GM12864 (cell line): Measurements from ENCODE around the gene COA7.

Source experiments
- DNase-seq: peaks from one replicate; pipeline ENCODE4 v3.0.0-alpha.2; 2011; ENCODE audit warnings: low read depth
- H3K4me3 ChIP-seq: 2 replicates; pipeline ENCODE4 v1.5.1; 2011; ENCODE audit warnings: mild to moderate bottlenecking, low read depth, low read length, control low read depth
- TF ChIP-seq, protein P1 (sequence below): IDR thresholded peaks from 2 replicates; pipeline ENCODE4 v1.5.1; 2011; ENCODE audit warnings: low read depth, mild to moderate bottlenecking, moderate library complexity, low read length, control low read depth, inconsistent platforms; ENCODE audit errors: missing control alignments

The COA7 gene

GRCh38 chr1:52697795-52698674 is at the start of gene COA7:
TSS of gene COA7 (minus strand) at chr1:52698347. CDS start at chr1:52698326, 21 bp downstream.
- H3K4me3 ChIP-seq = peak within 1 kb of the TSS; percentile 71
- DNase-seq = peak; percentile 24
- TF ChIP-seq, protein P1, sequence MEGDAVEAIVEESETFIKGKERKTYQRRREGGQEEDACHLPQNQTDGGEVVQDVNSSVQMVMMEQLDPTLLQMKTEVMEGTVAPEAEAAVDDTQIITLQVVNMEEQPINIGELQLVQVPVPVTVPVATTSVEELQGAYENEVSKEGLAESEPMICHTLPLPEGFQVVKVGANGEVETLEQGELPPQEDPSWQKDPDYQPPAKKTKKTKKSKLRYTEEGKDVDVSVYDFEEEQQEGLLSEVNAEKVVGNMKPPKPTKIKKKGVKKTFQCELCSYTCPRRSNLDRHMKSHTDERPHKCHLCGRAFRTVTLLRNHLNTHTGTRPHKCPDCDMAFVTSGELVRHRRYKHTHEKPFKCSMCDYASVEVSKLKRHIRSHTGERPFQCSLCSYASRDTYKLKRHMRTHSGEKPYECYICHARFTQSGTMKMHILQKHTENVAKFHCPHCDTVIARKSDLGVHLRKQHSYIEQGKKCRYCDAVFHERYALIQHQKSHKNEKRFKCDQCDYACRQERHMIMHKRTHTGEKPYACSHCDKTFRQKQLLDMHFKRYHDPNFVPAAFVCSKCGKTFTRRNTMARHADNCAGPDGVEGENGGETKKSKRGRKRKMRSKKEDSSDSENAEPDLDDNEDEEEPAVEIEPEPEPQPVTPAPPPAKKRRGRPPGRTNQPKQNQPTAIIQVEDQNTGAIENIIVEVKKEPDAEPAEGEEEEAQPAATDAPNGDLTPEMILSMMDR = no peak

- TF ChIP-seq, protein P1 = no peak
- DNase-seq = no peak
- no peak overlapping the region for H3K4me3 ChIP-seq
These were observed 49.3 kb upstream of the COA7 start for GRCh38 chr1:52747450-52747849.

DNA sequence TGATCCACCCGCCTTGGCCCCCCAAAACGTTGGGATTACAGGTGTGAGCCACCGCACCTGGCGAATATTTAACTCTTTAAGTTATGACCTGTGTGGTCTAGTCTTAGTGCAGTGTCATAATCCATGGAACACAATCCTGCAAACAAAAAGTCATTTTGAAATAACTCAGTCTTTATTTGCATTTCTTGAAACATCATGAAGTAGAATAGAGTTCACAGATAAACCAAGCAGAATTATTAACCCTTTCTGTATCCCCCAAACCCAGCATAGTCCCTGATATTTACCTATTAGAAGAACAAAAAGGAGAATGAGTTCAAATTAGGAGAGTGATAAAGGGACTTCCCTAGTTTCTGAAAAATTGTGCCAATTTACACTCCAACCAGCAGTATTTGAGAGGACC is 48.0 kb upstream of the COA7 start:
- TF ChIP-seq, protein P1 = no peak
- DNase-seq = no peak
- no peak overlapping the region for H3K4me3 ChIP-seq

DNA sequence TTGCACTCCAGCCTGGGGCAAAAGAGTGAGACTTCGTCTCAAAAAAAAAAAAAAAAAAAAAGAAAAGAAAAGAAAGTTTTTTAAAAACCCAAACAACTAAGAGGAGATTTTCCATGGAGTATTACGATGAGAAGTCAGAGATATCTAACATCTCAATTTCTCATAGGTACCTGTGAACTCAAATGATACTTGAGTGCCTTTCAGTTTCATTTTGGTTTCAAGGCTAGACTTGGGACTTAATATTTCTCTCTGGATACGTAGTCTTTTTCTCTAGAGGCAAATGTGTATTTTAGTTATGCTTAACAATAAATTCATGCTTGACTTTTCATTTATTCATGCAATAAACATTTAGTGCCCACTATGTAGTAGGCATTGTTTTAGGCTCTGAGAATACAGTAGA is 43.1 kb upstream of the COA7 start:
- no peak for DNase-seq
- TF ChIP-seq, protein P1 = no peak
- no peak overlapping the region for H3K4me3 ChIP-seq

DNA sequence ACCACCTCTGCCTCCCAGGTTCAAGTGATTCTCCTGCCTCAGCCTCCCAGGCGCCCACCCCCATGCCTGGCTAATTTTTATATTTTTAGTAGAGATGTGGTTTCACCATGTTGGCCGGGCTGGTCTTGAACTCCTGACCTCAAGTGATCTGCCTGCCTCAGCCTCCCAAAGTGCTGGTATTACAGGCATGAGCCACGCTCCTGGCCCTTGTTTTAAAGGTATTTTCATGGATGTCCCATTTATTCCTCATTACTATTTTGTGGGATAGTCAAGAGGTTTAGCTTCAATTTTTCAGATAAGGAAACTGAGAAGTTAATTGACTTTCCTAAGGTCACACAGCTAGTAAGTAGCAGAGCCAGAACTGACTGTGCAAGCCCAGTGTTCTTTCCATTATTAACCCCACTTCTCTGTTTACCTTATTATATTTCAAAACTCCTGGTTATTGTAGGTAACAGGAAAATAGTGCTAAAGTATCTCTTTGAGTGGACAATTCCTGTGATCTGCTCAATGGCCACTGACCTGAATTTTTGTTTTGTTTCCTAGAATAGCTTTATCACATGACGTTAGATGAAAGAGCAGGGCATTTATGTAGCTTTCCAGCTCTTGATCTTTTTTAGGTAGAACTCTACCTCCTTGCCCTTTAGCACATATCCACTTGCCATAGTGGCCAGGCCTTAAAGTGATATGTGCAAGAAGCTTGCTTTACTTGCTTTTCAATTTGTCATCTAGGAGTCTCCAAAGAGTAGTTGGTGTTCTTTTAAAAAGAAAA is 41.7 kb upstream of the COA7 start:
- DNase-seq = no peak
- TF ChIP-seq, protein P1 = no peak
- H3K4me3 ChIP-seq = no peak overlapping the region

DNA sequence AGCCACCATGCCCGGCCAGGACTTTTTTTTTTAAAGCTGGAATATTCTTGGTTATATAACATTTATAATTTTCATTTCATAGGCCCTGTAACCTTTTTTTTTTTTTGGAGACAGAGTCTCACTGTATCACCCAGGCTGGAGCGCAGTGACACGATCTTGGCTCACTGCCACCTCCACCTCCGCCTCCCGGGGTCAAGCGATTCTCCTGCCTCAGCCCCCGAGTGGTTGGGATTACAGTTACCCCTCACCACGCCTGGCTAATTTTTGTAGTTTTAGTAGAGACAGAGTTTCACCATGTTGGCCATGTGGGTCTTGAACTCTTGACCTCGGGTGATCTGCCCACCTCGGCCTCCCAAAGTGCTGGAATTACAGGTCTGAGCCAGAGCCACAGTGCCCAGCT is 40.7 kb upstream of the COA7 start:
- DNase-seq = no peak
- TF ChIP-seq, protein P1 = no peak

More for the DNA sequence above, 40.7 kb upstream of the COA7 start:
- no peak overlapping the region for H3K4me3 ChIP-seq
